Stomach (tissue), 4 donors: ENCODE measurements around the gene THBS3.

Experiments used
- EP300 ChIP-seq: sonication (generic); formaldehyde crosslinking; IDR thresholded peaks from one replicate; pipeline ENCODE4 v1.6.1; 2017; ENCODE audit warnings: antibody characterized with exemption
- POLR2A ChIP-seq, 4 donors: fragments of 450-650 bp; IDR thresholded peaks; one replicate each; pipeline ENCODE4 v1.6.1; 2016; ENCODE audit warnings: antibody characterized with exemption in 4 of 4, control low read depth in 2 of 4, mild to moderate bottlenecking in 1 of 4, moderate library complexity in 1 of 4
- POLR2AphosphoS5 ChIP-seq, 3 donors: sonication (generic); formaldehyde crosslinking; IDR thresholded peaks; one replicate each; pipeline ENCODE4 v1.6.1; 2016; ENCODE audit warnings: antibody characterized with exemption in 3 of 3
- TF ChIP-seq, protein P1 (sequence below), 7 experiments: fragments of 450-650 bp in 4 of 7; fragments of 200-600 bp in 3 of 7; sonication (generic) in 3 of 7; IDR thresholded peaks; one replicate each; pipeline ENCODE4 v1.5.1; 2016 to 2019; ENCODE audit warnings: antibody characterized with exemption in 7 of 7, control low read depth in 2 of 7, mild to moderate bottlenecking in 1 of 7

- TF ChIP-seq, protein P1, sequence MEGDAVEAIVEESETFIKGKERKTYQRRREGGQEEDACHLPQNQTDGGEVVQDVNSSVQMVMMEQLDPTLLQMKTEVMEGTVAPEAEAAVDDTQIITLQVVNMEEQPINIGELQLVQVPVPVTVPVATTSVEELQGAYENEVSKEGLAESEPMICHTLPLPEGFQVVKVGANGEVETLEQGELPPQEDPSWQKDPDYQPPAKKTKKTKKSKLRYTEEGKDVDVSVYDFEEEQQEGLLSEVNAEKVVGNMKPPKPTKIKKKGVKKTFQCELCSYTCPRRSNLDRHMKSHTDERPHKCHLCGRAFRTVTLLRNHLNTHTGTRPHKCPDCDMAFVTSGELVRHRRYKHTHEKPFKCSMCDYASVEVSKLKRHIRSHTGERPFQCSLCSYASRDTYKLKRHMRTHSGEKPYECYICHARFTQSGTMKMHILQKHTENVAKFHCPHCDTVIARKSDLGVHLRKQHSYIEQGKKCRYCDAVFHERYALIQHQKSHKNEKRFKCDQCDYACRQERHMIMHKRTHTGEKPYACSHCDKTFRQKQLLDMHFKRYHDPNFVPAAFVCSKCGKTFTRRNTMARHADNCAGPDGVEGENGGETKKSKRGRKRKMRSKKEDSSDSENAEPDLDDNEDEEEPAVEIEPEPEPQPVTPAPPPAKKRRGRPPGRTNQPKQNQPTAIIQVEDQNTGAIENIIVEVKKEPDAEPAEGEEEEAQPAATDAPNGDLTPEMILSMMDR (IDR thresholded peaks at IDR 0.05) = no peak
- TF ChIP-seq POLR2AphosphoS5 (IDR thresholded peaks at IDR 0.05) (peak in 1 of 3 donors; percentile 16), POLR2A (IDR thresholded peaks at IDR 0.05) (no peak), EP300 (no peak)
Observed at GRCh38 chr1:155191904-155192303, 15.8 kb downstream of the THBS3 start.
